Measurements from ENCODE around the gene RAMAC. TPM values are rescaled to one million over a fixed set of nuclear protein-coding genes. Genes with fewer than 3 reads are reported as not detected.
A peak's percentile ranks its signal among the peaks of the same experiment; 100 is the strongest.
"Not testable (repeated sequence)": the region's sequence is repeated elsewhere in the genome, so short reads cannot be mapped to it uniquely, and the experiment has no call there.

RAMAC gene
- polyA plus RNA-seq, 1 donor = 27.2 TPM

GRCh38 chr15:82969353-82969752, 16.7 kb upstream of the RAMAC start:
- DNase-seq = no peak

GRCh38 chr15:82970078-82970686, 15.8 kb upstream of the RAMAC start:
- DNase-seq = no peak

- no peak for DNase-seq
Measured at GRCh38 chr15:82970696-82971095, 15.3 kb upstream of the RAMAC start.

GRCh38 chr15:82971218-82971984, 14.6 kb upstream of the RAMAC start:
- no peak for DNase-seq

GRCh38 chr15:82972990-82973389, 13.0 kb upstream of the RAMAC start:
- DNase-seq = no peak

- DNase-seq = no peak
Measured at GRCh38 chr15:82977076-82977475, 8.9 kb upstream of the RAMAC start.

GRCh38 chr15:82978438-82978837, 7.6 kb upstream of the RAMAC start:
- no peak for DNase-seq

GRCh38 chr15:82979726-82980125, 6.3 kb upstream of the RAMAC start:
- no peak for DNase-seq

- no peak for DNase-seq
Measured at GRCh38 chr15:82980981-82981380, 5.0 kb upstream of the RAMAC start.

GRCh38 chr15:82986442-82986780, 401 bp downstream of the RAMAC start:
- no peak for DNase-seq

GRCh38 chr15:82992436-82992998, 6.5 kb downstream of the RAMAC start:
- no peak for DNase-seq

- DNase-seq = no peak
Measured at GRCh38 chr15:82993144-82993543, 7.1 kb downstream of the RAMAC start.

- no peak for DNase-seq
Measured at GRCh38 chr15:82995076-82995475, 9.1 kb downstream of the RAMAC start.

- DNase-seq = no peak
Measured at GRCh38 chr15:82995938-82996337, 9.9 kb downstream of the RAMAC start.

- DNase-seq = no peak
Measured at GRCh38 chr15:82999426-82999825, 13.4 kb downstream of the RAMAC start.

- DNase-seq = peak; percentile 23
Measured at GRCh38 chr15:82999905-83000671, 14.1 kb downstream of the RAMAC start.

- not testable (repeated sequence) for DNase-seq
Measured at GRCh38 chr15:83000672-83001031, 14.6 kb downstream of the RAMAC start.

GRCh38 chr15:83010709-83011270, 24.8 kb downstream of the RAMAC start:
- peak; percentile 45 for DNase-seq

GRCh38 chr15:83011271-83012075, 25.5 kb downstream of the RAMAC start, which contains the start of gene C15orf40:
Gene C15orf40, minus strand, starts transcription at chr15:83011639. Its CDS starts 32 bp downstream, at chr15:83011607.
- DNase-seq = peak; percentile 93

- no peak for DNase-seq
Measured at GRCh38 chr15:83012076-83012426, 26.0 kb downstream of the RAMAC start.

GRCh38 chr15:83012636-83013035, 26.6 kb downstream of the RAMAC start:
- no peak for DNase-seq

GRCh38 chr15:83014205-83014653, 28.2 kb downstream of the RAMAC start:
- no peak for DNase-seq

Measured in hindlimb muscle (tissue), 1 donor.